Naive thymus-derived CD8-positive, alpha-beta T cell (primary cell): ENCODE data around the gene IRS4. TPM values are rescaled to one million over a fixed set of nuclear protein-coding genes. Genes with fewer than 3 reads are reported as not detected.

Source experiments
- ATAC-seq, 2 donors: fragments of 150-1000 bp; cut with Tn5 transposase in 1 of 2; sonication (Bioruptor Pico), chemical (Tn5 transposase) in 1 of 2; 1 replicate in 1 of 2; 2 replicates in 1 of 2; pipeline ENCODE4 v1.10.0; 2021; ENCODE audit warnings: mild to moderate bottlenecking in 2 of 2, moderate library complexity in 2 of 2
- POLR2A ChIA-PET: fragments of 350-600 bp; sonication (Branson Sonifier 250); formaldehyde crosslinking; loops from one replicate; lab custom pipeline; 2021; ENCODE audit warnings: antibody characterized with exemption; lab: Charles Lee
- DNase-seq, 10 donors: peaks; one replicate each; pipeline versions ENCODE4 v3.0.0 to v3.0.0-alpha.2; 2020 to 2022
- H3K27ac Mint-ChIP-seq, 10 donors: one replicate each; pipeline ENCODE4 v1.8.0; 2020 to 2022; ENCODE audit warnings: mild to moderate bottlenecking in 10 of 10, mixed read lengths in 10 of 10, moderate library complexity in 4 of 10, inconsistent platforms in 1 of 10
- H3K27me3 Mint-ChIP-seq, 5 donors: one replicate each; pipeline ENCODE4 v1.8.0; 2021 to 2022; ENCODE audit warnings: mixed read lengths in 5 of 5
- H3K36me3 Mint-ChIP-seq, 3 donors: one replicate each; pipeline ENCODE4 v1.8.0; 2020 to 2022; ENCODE audit warnings: mixed read lengths in 3 of 3, mild to moderate bottlenecking in 2 of 3, inconsistent platforms in 1 of 3
- H3K4me1 Mint-ChIP-seq, 4 donors: one replicate each; pipeline ENCODE4 v1.8.0; 2021 to 2022; ENCODE audit warnings: mixed read lengths in 4 of 4
- H3K4me3 Mint-ChIP-seq, 10 donors: one replicate each; pipeline ENCODE4 v1.8.0; 2020 to 2022; ENCODE audit warnings: mild to moderate bottlenecking in 10 of 10, mixed read lengths in 10 of 10, moderate library complexity in 6 of 10, inconsistent platforms in 1 of 10
- H3K9me3 Mint-ChIP-seq, 9 donors: one replicate each; pipeline ENCODE4 v1.8.0; 2020 to 2022; ENCODE audit warnings: mixed read lengths in 9 of 9, mild to moderate bottlenecking in 3 of 9, inconsistent platforms in 1 of 9, moderate library complexity in 1 of 9
- polyA plus RNA-seq, 3 donors: library from polyadenylated mRNA; unstranded; fragments of 300-500 nt; fragmentation: Illumina TruSeq; gene quantifications; one replicate each; pipeline ENCODE4 v1.2.3, GENCODE V29; 2021
- total RNA-seq, 8 experiments: library from RNA in 2 of 8; stranded (reverse) in 2 of 8; gene quantifications; one replicate each; pipeline ENCODE4 v1.2.3 and lab custom pipeline; 2021 to 2026

The IRS4 gene
- total and polyA plus RNA-seq, 5 experiments from 2014 or later: not detected

DNA sequence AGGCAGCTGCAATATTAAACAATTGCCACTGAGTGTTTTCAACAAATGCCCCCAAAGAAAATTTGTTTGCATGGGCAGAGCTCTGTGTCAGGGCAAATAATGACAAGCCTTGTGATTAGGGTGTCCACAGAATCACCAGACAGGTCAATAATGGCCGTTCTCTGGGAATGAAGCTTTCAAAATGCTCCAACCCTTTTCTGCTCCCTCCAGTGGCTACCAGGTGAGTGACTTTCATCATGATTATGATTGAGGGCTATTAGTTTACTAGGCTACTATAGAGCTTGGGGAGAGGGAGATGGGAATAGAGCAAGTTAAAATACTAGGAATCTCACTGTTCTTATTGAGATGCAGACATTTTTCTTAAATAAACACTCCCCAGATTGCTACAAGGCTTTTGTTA, 23.5 kb downstream of the IRS4 start:
- H3K9me3 Mint-ChIP-seq: peaks cover 0 to 19% (median 9%) of the 10 kb centered on the region in 9 donors
- H3K36me3 Mint-ChIP-seq: peaks cover 0 to 7% (median 0%) of the 10 kb centered on the region in 3 donors
- no peak overlapping the region for H3K4me3 Mint-ChIP-seq
- DNase-seq (no peak), ATAC-seq (no peak)
- H3K27ac Mint-ChIP-seq: no peak overlapping the region
- H3K27me3 Mint-ChIP-seq: no peaks in the 10 kb centered on the region
- H3K4me1 Mint-ChIP-seq: no peaks in the 10 kb centered on the region
- POLR2A ChIA-PET: no interaction called here

- POLR2A ChIA-PET: no interaction called here
- no peak overlapping the region for H3K4me3 Mint-ChIP-seq
- DNase-seq (no peak), ATAC-seq (no peak)
- H3K27ac Mint-ChIP-seq: no peak overlapping the region
- no peaks in the 10 kb centered on the region for H3K27me3 Mint-ChIP-seq
- no peaks in the 10 kb centered on the region for H3K4me1 Mint-ChIP-seq
- H3K36me3 Mint-ChIP-seq: no peaks in the 10 kb centered on the region
- peaks cover 0 to 9% (median 0%) of the 10 kb centered on the region in 9 donors for H3K9me3 Mint-ChIP-seq
These were observed 31.5 kb downstream of the IRS4 start for GRCh38 chrX:108704839-108705238.

DNA sequence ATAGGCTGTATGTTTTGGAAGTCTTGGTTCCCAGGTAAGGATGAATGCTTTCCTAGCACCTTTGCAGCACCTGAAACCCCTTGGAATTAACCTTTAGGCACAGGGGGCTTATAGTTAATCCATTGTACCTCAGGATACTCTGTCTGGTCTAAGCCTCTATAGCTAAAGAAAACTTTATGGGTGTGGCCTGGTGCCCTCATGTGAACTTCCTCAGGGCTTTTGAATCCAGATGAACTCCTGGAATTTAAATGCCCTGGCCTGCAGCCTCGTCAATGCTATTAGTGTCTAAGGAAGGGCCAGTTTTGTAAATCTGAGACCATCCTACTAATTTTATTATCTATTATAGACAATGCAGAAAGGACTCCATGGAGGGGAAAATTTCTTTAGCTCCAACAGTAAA, 33.8 kb downstream of the IRS4 start:
- Mint-ChIP-seq H3K27ac (no peak overlapping the region), H3K4me1 (no peaks in the 10 kb centered on the region), H3K4me3 (no peak overlapping the region), H3K27me3 (no peaks in the 10 kb centered on the region), H3K36me3 (no peaks in the 10 kb centered on the region), H3K9me3 (no peaks in the 10 kb centered on the region)
- POLR2A ChIA-PET: no interaction called here
- no peak for DNase-seq
- ATAC-seq: no peak

DNA sequence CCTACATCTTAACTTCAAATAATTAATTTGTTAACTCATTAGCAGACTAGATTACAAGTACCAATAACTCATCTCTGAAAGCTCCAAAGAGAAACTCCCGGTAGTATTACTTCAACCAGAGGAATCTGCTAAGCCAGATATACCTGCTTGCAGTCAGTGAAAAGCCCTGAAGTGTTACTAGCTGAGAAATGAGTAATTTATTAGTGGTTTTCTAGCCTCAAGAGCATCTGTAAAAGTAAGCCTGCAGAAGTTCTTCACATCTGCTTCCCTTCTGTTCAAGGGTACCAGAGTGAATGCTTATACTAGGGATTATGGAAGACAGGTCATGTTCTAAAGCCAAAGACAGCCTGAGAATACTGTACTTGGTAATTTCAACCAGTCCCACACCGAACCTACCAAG, 34.7 kb downstream of the IRS4 start:
- POLR2A ChIA-PET: no interaction called here
- no peaks in the 10 kb centered on the region for H3K4me1 Mint-ChIP-seq
- no peak overlapping the region for H3K27ac Mint-ChIP-seq
- ATAC-seq (no peak), DNase-seq (no peak)
- no peaks in the 10 kb centered on the region for H3K27me3 Mint-ChIP-seq
- no peak overlapping the region for H3K4me3 Mint-ChIP-seq
- no peaks in the 10 kb centered on the region for H3K9me3 Mint-ChIP-seq
- H3K36me3 Mint-ChIP-seq: no peaks in the 10 kb centered on the region

GRCh38 chrX:108699368-108699767, 37.0 kb downstream of the IRS4 start:
- no peak overlapping the region for H3K4me3 Mint-ChIP-seq
- no peaks in the 10 kb centered on the region for H3K4me1 Mint-ChIP-seq
- no peak for DNase-seq
- no peaks in the 10 kb centered on the region for H3K36me3 Mint-ChIP-seq
- POLR2A ChIA-PET: no interaction called here
- H3K27me3 Mint-ChIP-seq: no peaks in the 10 kb centered on the region
- H3K27ac Mint-ChIP-seq: no peak overlapping the region
- ATAC-seq: no peak
- no peaks in the 10 kb centered on the region for H3K9me3 Mint-ChIP-seq

DNA sequence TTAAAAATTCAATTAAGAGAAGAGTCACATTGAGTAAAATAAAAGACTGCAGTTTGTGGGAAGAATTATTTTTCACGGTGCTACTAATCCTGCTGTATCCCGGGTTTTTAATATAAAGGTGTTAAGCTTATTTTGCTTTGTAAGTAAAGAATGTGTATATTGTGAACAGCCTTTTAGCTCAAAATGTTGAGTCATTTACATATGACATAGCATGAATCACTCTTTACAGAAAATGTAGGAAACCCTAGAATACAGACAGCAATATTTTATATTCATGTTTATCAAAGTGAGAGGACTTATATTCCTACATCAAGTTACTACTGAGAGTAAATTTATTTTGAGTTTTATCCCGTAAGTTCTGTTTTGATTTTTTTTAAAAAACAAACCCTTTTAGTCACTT, 39.7 kb downstream of the IRS4 start:
- POLR2A ChIA-PET: no interaction called here
- ATAC-seq (no peak), DNase-seq (no peak)
- H3K36me3 Mint-ChIP-seq: no peaks in the 10 kb centered on the region
- no peaks in the 10 kb centered on the region for H3K27me3 Mint-ChIP-seq
- no peak overlapping the region for H3K27ac Mint-ChIP-seq
- no peaks in the 10 kb centered on the region for H3K4me1 Mint-ChIP-seq
- H3K9me3 Mint-ChIP-seq: no peaks in the 10 kb centered on the region
- H3K4me3 Mint-ChIP-seq: no peak overlapping the region
